GM23338 (cell line): Measurements from ENCODE around the gene TMTC4. TPM values are rescaled to one million over a fixed set of nuclear protein-coding genes. Genes with fewer than 3 reads are reported as not detected.

Experiments used
- ATAC-seq: fragments of 200-7000 bp; cut with Tn5 transposase; 3 replicates; pipeline ENCODE4 v1.9.1; 2020
- DNase-seq: peaks from one replicate; pipeline ENCODE4 v3.0.0-alpha.2; 2015; ENCODE audit warnings: low spot score
- H2AFZ ChIP-seq: fragments of 200-600 bp; sonication (generic); 2 replicates; pipeline ENCODE4 v1.8.0; 2016; ENCODE audit warnings: antibody characterized with exemption, mild to moderate bottlenecking, moderate library complexity
- H3F3A ChIP-seq: fragments of 200-600 bp; sonication (generic); replicated peaks from 2 replicates; pipeline ENCODE4 v1.8.0; 2017; ENCODE audit warnings: antibody characterized with exemption, mixed run types, low read depth
- H3K27ac ChIP-seq: fragments of 200-600 bp; sonication (generic); 2 replicates; pipeline ENCODE4 v1.6.1; 2016; ENCODE audit warnings: low read depth
- H3K27me3 ChIP-seq: fragments of 200-600 bp; sonication (generic); 2 replicates; pipeline ENCODE4 v1.8.0; 2016; ENCODE audit warnings: mild to moderate bottlenecking, mixed run types, moderate library complexity; ENCODE audit not compliant: insufficient read depth
- H3K36me3 ChIP-seq: fragments of 200-600 bp; sonication (generic); 2 replicates; pipeline ENCODE4 v1.8.0; 2016; ENCODE audit warnings: mild to moderate bottlenecking; ENCODE audit not compliant: insufficient read depth
- H3K4me1 ChIP-seq: fragments of 200-600 bp; sonication (generic); 2 replicates; pipeline ENCODE4 v1.8.0; 2016; ENCODE audit warnings: mild to moderate bottlenecking, moderate library complexity; ENCODE audit not compliant: insufficient read depth
- H3K4me2 ChIP-seq: fragments of 200-600 bp; sonication (generic); 2 replicates; pipeline ENCODE4 v1.7.1; 2017; ENCODE audit warnings: mixed run types
- H3K4me3 ChIP-seq: fragments of 200-600 bp; sonication (generic); 2 replicates; pipeline ENCODE4 v1.6.1; 2016; ENCODE audit warnings: mixed run types
- H3K79me2 ChIP-seq: fragments of 200-600 bp; sonication (generic); replicated peaks from 2 replicates; pipeline ENCODE4 v1.8.0; 2017; ENCODE audit warnings: mild to moderate bottlenecking; ENCODE audit not compliant: insufficient read depth
- H3K9me2 ChIP-seq: fragments of 200-600 bp; sonication (generic); 2 replicates; pipeline ENCODE4 v1.8.0; 2017; ENCODE audit not compliant: insufficient read depth
- H4K20me1 ChIP-seq: fragments of 200-600 bp; sonication (generic); replicated peaks from 2 replicates; pipeline ENCODE4 v1.8.0; 2017; ENCODE audit warnings: mild to moderate bottlenecking; ENCODE audit not compliant: insufficient read depth
- H3K27ac Mint-ChIP-seq: 2 replicates; pipeline ENCODE4 v1.8.0; 2020; ENCODE audit warnings: inconsistent platforms, mild to moderate bottlenecking, moderate library complexity, mixed read lengths
- H3K27me3 Mint-ChIP-seq: 3 replicates; pipeline ENCODE4 v1.8.0; 2022; ENCODE audit warnings: low read depth, mild to moderate bottlenecking, moderate library complexity, mixed read lengths, inconsistent platforms; ENCODE audit not compliant: insufficient read depth, poor library complexity
- H3K36me3 Mint-ChIP-seq: 3 replicates; pipeline ENCODE4 v1.8.0; 2021; ENCODE audit warnings: low read depth, mild to moderate bottlenecking, inconsistent platforms, moderate library complexity, mixed read lengths
- H3K4me1 Mint-ChIP-seq: 3 replicates; pipeline ENCODE4 v1.8.0; 2020; ENCODE audit warnings: mild to moderate bottlenecking, inconsistent platforms, mixed read lengths
- H3K4me3 Mint-ChIP-seq: 3 replicates; pipeline ENCODE4 v1.8.0; 2021; ENCODE audit warnings: moderate library complexity, mild to moderate bottlenecking, inconsistent platforms, mixed read lengths
- H3K9me3 Mint-ChIP-seq: 3 replicates; pipeline ENCODE4 v1.8.0; 2020; ENCODE audit warnings: moderate library complexity, mild to moderate bottlenecking, inconsistent platforms, mixed read lengths
- CREB1 ChIP-seq: fragments of 250-450 bp; sonication (Bioruptor Pico); IDR thresholded peaks from 2 replicates; pipeline ENCODE4 v1.5.0; 2020; ENCODE audit warnings: low read depth, mild to moderate bottlenecking, moderate library complexity
- EZH2 ChIP-seq: fragments of 200-600 bp; sonication (generic); IDR thresholded peaks from one replicate; pipeline ENCODE4 v1.8.0; 2017; ENCODE audit warnings: antibody characterized with exemption, mild to moderate bottlenecking, low read depth; ENCODE audit not compliant: unreplicated experiment
- EZH2phosphoT487 ChIP-seq: fragments of 200-600 bp; sonication (generic); IDR thresholded peaks from one replicate; pipeline ENCODE4 v1.8.1; 2018; ENCODE audit warnings: antibody characterized with exemption; ENCODE audit not compliant: unreplicated experiment
- JUNB ChIP-seq: IDR thresholded peaks from one replicate; pipeline ENCODE4 v1.6.1; 2016; ENCODE audit warnings: antibody characterized with exemption; ENCODE audit not compliant: unreplicated experiment
- NANOG ChIP-seq: IDR thresholded peaks from 2 replicates; pipeline ENCODE4 v1.6.1; 2016; ENCODE audit warnings: antibody characterized with exemption, borderline replicate concordance
- POLR2AphosphoS5 ChIP-seq: IDR thresholded peaks from 2 replicates; pipeline ENCODE4 v1.6.1; 2016; ENCODE audit warnings: antibody characterized with exemption, low read depth
- REST ChIP-seq: IDR thresholded peaks from one replicate; pipeline ENCODE4 v1.6.1; 2018; ENCODE audit warnings: antibody characterized with exemption; ENCODE audit not compliant: unreplicated experiment
- STAT1 ChIP-seq: IDR thresholded peaks from one replicate; pipeline ENCODE4 v1.6.1; 2016; ENCODE audit warnings: antibody characterized with exemption; ENCODE audit not compliant: unreplicated experiment
- ZNF114 ChIP-seq: fragments of 250-450 bp; sonication (Bioruptor Pico); IDR thresholded peaks from 2 replicates; pipeline ENCODE4 v1.5.0; 2020; ENCODE audit warnings: mild to moderate bottlenecking, moderate library complexity
- ZNF331 ChIP-seq: fragments of 250-450 bp; sonication (Bioruptor Pico); IDR thresholded peaks from 2 replicates; pipeline ENCODE4 v1.5.0; 2020; ENCODE audit warnings: low read depth, mild to moderate bottlenecking, moderate library complexity
- polyA plus RNA-seq: library from polyadenylated mRNA; unstranded; fragments of >200 nt; fragmentation: Nextera tagmentation; extraction: Ambion mirVana; gene quantifications from 2 replicates; pipeline ENCODE4 v1.2.1, GENCODE V29; 2016
- total RNA-seq: library from RNA; depleted of rRNA; stranded (reverse); fragments of >200 nt; shearing (Covaris generic); gene quantifications from 2 replicates; pipeline ENCODE4 v1.2.3, GENCODE V29; 2014
- TF ChIP-seq, protein P1 (sequence below): fragments of 250-450 bp; sonication (Bioruptor Pico); IDR thresholded peaks from 2 replicates; pipeline ENCODE4 v1.5.0; 2020; ENCODE audit warnings: mild to moderate bottlenecking, moderate library complexity
- TF ChIP-seq, protein P2 (sequence below), 2 experiments: fragments of 200-600 bp in 1 of 2; sonication (generic) in 1 of 2; conservative IDR thresholded peaks; 2 replicates each; pipeline versions ENCODE4 v1.5.1 to v1.6.1; 2016 to 2017; ENCODE audit warnings: antibody characterized with exemption in 2 of 2, low read depth in 2 of 2, mild to moderate bottlenecking in 2 of 2, moderate library complexity in 1 of 2
- TF ChIP-seq, protein P3 (sequence below): IDR thresholded peaks from 2 replicates; pipeline ENCODE4 v1.6.1; 2016; ENCODE audit warnings: antibody characterized with exemption

TMTC4 gene
- total and polyA plus RNA-seq, 2 experiments from 2014 or later: 21.9 to 50.0 TPM

DNA sequence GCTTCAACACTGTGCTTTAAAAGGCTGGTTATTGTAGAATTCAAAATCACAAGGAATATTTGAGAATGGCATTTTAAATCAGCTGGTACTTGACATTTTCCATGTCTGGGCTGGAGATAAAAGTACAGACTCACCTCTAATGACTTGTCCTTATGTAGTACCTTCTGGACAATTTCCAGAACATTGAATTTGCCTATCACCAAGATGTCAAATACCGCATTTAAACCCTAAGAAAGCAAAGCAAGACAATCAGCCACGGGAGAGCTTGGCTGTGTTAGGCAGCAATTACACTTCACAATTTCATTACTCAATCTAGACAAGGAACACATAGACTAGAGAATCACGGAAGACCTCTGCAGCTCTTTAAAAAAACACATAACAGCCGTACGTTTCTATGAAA, 36.8 kb downstream of the TMTC4 start:
- Histone ChIP-seq H3K4me1 (no peaks in the 10 kb centered on the region), H3K36me3 (peaks cover 28% of the 10 kb centered on the region), H2AFZ (no peak overlapping the region), H3K27ac (no peak overlapping the region), H3K9me2 (no peaks in the 10 kb centered on the region), H4K20me1 (no peaks in the 10 kb centered on the region; the same call in 1 of the 2 replicates), H3K79me2 (no peaks in the 10 kb centered on the region), H3F3A (0 out of 2 replicates have a peak, but pooled peaks cover 8% of the 10 kb centered on the region), H3K27me3 (no peaks in the 10 kb centered on the region), H3K4me2 (no peak overlapping the region), H3K4me3 (no peak overlapping the region)
- Mint-ChIP-seq H3K9me3 (no peaks in the 10 kb centered on the region), H3K27me3 (peaks cover 2% of the 10 kb centered on the region), H3K27ac (no peak overlapping the region), H3K4me1 (no peaks in the 10 kb centered on the region), H3K36me3 (peaks cover 71% of the 10 kb centered on the region), H3K4me3 (no peak overlapping the region)
- ATAC-seq (no peak), DNase-seq (no peak)
- TF ChIP-seq STAT1: no peak
- no peak for TF ChIP-seq JUNB
- TF ChIP-seq REST: no peak
- TF ChIP-seq CREB1 (CRISPR knock-in tag): no peak
- TF ChIP-seq, protein P1, sequence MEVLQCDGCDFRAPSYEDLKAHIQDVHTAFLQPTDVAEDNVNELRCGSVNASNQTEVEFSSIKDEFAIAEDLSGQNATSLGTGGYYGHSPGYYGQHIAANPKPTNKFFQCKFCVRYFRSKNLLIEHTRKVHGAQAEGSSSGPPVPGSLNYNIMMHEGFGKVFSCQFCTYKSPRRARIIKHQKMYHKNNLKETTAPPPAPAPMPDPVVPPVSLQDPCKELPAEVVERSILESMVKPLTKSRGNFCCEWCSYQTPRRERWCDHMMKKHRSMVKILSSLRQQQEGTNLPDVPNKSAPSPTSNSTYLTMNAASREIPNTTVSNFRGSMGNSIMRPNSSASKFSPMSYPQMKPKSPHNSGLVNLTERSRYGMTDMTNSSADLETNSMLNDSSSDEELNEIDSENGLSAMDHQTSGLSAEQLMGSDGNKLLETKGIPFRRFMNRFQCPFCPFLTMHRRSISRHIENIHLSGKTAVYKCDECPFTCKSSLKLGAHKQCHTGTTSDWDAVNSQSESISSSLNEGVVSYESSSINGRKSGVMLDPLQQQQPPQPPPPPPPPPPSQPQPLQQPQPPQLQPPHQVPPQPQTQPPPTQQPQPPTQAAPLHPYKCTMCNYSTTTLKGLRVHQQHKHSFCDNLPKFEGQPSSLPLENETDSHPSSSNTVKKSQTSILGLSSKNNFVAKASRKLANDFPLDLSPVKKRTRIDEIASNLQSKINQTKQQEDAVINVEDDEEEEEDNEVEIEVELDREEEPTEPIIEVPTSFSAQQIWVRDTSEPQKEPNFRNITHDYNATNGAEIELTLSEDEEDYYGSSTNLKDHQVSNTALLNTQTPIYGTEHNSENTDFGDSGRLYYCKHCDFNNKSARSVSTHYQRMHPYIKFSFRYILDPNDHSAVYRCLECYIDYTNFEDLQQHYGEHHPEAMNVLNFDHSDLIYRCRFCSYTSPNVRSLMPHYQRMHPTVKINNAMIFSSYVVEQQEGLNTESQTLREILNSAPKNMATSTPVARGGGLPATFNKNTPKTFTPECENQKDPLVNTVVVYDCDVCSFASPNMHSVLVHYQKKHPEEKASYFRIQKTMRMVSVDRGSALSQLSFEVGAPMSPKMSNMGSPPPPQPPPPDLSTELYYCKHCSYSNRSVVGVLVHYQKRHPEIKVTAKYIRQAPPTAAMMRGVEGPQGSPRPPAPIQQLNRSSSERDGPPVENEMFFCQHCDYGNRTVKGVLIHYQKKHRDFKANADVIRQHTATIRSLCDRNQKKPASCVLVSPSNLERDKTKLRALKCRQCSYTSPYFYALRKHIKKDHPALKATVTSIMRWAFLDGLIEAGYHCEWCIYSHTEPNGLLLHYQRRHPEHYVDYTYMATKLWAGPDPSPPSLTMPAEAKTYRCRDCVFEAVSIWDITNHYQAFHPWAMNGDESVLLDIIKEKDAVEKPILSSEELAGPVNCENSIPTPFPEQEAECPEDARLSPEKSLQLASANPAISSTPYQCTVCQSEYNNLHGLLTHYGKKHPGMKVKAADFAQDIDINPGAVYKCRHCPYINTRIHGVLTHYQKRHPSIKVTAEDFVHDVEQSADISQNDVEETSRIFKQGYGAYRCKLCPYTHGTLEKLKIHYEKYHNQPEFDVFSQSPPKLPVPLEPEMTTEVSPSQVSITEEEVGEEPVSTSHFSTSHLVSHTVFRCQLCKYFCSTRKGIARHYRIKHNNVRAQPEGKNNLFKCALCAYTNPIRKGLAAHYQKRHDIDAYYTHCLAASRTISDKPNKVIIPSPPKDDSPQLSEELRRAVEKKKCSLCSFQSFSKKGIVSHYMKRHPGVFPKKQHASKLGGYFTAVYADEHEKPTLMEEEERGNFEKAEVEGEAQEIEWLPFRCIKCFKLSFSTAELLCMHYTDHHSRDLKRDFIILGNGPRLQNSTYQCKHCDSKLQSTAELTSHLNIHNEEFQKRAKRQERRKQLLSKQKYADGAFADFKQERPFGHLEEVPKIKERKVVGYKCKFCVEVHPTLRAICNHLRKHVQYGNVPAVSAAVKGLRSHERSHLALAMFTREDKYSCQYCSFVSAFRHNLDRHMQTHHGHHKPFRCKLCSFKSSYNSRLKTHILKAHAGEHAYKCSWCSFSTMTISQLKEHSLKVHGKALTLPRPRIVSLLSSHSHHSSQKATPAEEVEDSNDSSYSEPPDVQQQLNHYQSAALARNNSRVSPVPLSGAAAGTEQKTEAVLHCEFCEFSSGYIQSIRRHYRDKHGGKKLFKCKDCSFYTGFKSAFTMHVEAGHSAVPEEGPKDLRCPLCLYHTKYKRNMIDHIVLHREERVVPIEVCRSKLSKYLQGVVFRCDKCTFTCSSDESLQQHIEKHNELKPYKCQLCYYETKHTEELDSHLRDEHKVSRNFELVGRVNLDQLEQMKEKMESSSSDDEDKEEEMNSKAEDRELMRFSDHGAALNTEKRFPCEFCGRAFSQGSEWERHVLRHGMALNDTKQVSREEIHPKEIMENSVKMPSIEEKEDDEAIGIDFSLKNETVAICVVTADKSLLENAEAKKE (CRISPR knock-in tag): no peak
- TF ChIP-seq, protein P2, sequence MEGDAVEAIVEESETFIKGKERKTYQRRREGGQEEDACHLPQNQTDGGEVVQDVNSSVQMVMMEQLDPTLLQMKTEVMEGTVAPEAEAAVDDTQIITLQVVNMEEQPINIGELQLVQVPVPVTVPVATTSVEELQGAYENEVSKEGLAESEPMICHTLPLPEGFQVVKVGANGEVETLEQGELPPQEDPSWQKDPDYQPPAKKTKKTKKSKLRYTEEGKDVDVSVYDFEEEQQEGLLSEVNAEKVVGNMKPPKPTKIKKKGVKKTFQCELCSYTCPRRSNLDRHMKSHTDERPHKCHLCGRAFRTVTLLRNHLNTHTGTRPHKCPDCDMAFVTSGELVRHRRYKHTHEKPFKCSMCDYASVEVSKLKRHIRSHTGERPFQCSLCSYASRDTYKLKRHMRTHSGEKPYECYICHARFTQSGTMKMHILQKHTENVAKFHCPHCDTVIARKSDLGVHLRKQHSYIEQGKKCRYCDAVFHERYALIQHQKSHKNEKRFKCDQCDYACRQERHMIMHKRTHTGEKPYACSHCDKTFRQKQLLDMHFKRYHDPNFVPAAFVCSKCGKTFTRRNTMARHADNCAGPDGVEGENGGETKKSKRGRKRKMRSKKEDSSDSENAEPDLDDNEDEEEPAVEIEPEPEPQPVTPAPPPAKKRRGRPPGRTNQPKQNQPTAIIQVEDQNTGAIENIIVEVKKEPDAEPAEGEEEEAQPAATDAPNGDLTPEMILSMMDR (conservative IDR thresholded peaks at IDR 0.05; ENCODE audit: low read depth in 2 of 2): no peak
- TF ChIP-seq EZH2: no peak
- no peak for TF ChIP-seq ZNF331
- TF ChIP-seq EZH2phosphoT487: no peak
- no peak for TF ChIP-seq NANOG
- TF ChIP-seq POLR2AphosphoS5: no peak
- TF ChIP-seq, protein P3, sequence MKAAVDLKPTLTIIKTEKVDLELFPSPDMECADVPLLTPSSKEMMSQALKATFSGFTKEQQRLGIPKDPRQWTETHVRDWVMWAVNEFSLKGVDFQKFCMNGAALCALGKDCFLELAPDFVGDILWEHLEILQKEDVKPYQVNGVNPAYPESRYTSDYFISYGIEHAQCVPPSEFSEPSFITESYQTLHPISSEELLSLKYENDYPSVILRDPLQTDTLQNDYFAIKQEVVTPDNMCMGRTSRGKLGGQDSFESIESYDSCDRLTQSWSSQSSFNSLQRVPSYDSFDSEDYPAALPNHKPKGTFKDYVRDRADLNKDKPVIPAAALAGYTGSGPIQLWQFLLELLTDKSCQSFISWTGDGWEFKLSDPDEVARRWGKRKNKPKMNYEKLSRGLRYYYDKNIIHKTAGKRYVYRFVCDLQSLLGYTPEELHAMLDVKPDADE: no peak
- TF ChIP-seq ZNF114 (CRISPR knock-in tag): no peak
